ENCODE data around the gene ABCC3. TPM values are rescaled to one million over a fixed set of nuclear protein-coding genes. Genes with fewer than 3 reads are reported as not detected.
"Not testable (repeated sequence)": the region's sequence is repeated elsewhere in the genome, so short reads cannot be mapped to it uniquely, and the experiment has no call there.

Gene ABCC3
- total RNA-seq, 1 donor from 2014 or later = 2.7 TPM

DNA sequence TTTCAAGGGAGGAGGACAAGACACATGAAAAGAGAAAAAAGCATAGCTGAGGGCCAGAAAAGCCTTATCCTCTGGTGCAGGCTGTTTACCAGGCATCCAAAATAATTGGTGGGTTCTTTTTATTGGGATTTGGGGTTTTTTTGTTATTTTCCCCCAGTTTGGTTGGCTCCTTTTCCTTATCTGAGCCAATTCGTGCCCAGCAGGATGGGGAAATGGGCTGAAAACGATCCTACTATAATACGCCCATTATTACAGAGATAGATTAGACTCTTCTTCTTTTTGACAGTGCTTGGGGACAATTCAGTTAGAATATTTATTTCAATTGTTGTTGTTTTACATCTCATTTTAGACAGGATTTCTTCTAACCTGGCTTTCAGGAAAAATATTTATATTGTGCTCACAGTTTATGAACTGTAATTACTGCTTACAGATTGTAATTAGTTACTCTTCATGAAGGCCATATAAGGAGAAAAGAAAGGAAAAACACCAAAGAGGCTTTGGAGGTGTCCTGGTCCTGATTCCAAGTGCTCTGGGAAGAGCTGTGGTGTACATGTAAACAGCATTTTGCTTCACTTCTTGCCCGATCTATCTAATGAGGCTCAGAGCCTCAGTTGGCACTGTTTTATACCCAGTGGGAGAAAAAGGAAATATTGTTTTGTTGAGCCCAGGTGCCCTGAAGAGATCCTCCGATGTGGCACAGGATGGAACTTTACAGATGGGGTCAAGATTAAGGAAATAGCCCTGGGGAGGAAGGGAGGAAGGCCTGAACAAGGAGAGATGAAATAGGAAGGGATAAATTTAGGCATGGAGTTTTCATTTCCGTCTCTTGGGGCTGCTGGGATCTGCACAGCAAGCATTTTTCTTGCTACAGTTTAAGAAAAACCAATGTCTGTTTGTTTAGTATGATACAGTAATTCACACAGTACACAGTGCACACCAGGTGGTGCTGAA lies 73.6 kb downstream of the ABCC3 start:
- DNase-seq = peak; percentile 37

GRCh38 chr17:50709053-50709452 lies 74.4 kb downstream of the ABCC3 start:
- DNase-seq = not testable (repeated sequence)

DNA sequence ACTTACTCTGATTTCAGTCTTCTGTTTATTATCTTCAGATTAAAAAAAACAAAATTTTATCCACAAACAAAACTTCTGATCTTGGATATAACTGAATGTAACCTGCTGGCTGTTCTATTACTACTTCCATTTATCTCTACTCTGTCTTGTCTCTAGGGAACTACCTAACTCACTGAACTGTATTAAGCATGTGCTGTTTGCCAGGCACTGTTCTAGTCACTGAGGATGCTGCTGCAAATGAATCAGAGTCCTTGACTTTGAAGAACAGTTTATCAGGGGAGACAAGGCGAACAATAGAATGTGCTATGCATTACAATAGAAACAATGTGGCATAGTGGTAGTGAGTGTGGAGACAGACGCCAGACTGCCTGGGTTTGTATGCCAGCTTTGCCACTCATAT lies 75.3 kb downstream of the ABCC3 start:
- no peak for DNase-seq

GRCh38 chr17:50710650-50711049 lies 76.0 kb downstream of the ABCC3 start:
- DNase-seq = no peak

DNA sequence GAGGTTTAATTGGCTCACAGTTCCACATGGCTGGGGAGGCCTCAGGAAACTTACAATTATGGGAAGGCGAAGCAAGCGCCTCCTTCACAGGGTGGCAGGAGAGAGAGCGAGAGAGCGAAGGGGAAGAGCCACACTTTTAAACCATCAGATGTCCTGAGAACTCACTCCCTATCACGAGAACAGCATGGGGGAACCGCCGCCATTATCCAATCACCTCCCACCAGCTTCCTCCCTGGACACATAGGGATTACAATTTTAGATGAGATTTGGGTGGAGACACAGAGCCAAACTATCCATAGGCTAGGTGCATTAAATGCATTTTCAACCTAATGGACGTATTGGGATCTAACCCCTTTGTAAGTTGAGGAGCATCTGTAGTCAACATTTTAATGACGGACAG lies 78.0 kb downstream of the ABCC3 start:
- no peak for DNase-seq

- no peak for DNase-seq
Measured at GRCh38 chr17:50715471-50715870, 80.8 kb downstream of the ABCC3 start.

DNA sequence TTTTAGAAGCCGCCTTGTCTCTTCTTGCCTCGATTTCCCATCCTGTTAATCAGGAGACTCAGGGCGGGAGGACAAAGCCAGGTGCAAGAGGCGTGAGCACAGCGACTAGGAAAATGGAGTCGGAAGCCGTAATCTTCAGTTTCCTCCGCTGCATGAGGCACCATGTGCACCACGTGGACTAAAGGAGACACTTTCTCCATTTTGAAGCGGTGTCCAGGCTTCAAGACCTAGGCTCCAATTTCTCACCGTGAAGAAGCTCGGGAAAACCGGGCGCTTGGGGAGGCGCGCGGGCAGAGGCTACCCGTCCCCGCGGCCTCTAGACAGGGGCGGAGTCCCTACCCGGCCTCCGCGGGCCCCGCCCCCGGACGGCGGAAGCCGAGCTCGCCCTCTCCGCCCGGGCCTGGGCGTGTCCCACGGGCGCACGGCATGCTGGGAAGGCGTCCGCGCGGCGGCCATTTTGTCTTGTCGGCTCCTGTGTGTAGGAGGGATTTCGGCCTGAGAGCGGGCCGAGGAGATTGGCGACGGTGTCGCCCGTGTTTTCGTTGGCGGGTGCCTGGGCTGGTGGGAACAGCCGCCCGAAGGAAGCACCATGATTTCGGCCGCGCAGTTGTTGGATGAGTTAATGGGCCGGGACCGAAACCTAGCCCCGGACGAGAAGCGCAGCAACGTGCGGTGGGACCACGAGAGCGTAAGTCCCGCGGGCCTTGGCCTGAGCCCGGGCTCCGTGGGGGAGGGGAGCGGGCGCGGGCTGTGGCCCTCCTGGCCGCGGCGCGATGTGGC lies 84.7 kb downstream of the ABCC3 start, which contains the start of gene LUC7L3:
Gene LUC7L3, plus strand, starts transcription at position 460 of the 780 bp plus-strand sequence. Its CDS starts 130 bp downstream, at position 590.
- peak; percentile 96 for DNase-seq

GRCh38 chr17:50719924-50720794 lies 85.5 kb downstream of the ABCC3 start:
- DNase-seq = peak; percentile 17

- DNase-seq = peak; percentile 27
Measured at GRCh38 chr17:50721194-50722010, 86.7 kb downstream of the ABCC3 start.

DNA sequence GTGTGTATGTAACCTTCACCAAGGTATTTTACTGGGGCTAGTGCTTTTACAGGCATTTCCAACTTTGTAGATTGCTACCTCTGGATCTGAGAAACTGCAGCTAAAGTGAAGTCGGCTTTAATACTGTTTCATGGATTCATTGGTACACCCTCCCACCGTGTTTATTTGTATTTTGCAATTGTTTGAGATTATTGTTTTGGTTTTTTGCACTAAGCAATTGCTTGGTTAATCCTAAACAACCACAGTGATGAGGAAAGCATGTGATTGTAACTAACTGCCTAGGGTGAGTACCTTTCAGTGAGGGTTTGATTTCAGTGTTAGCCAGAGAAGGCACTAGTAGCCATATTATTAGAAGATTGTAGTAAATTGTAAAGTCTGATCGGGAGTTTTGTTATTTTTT lies 88.1 kb downstream of the ABCC3 start:
- no peak for DNase-seq

- not testable (repeated sequence) for DNase-seq
Measured at GRCh38 chr17:50724622-50725021, 89.9 kb downstream of the ABCC3 start.

DNA sequence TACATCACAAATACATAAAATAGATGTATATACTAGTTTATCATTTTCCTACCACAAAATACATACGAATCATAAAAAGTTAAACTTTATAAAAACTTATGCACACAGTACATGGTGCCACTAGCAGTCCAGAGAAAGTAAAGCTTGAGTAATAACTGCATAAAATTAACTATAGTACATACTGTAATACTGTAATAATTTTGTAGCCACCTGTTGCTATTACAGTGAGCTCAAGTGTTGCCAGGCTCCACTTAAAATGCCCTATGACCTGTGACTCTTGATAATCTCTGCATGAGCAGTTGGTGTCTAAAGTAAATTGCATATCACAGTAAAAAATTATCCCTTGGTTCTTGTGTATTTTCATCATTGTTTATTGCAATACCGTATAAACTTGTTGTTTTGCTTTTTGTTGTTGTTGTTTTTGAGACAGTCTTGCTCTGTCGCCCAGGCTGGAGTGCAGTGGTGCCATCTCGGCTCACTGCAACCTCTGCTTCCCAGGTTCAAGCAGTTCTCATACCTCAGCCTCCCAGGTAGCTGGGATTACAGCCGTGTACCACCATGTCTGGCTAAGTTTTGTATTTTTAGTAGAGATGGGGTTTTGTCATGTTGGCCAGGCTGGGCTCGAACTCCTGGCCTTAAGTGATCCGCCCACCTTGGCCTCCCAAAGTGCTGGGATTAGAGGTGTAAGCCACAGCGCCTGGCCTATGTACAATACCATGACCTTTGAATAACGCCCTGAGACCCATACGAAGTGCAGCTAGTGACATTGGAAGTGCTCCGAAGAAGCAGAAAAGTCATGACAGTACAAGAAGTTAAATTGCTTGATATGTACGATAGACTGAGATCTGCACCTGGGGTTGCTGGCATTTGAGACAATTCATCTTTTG lies 91.3 kb downstream of the ABCC3 start:
- DNase-seq = no peak

- no peak for DNase-seq
Measured at GRCh38 chr17:50728112-50728429, 93.4 kb downstream of the ABCC3 start.

DNA sequence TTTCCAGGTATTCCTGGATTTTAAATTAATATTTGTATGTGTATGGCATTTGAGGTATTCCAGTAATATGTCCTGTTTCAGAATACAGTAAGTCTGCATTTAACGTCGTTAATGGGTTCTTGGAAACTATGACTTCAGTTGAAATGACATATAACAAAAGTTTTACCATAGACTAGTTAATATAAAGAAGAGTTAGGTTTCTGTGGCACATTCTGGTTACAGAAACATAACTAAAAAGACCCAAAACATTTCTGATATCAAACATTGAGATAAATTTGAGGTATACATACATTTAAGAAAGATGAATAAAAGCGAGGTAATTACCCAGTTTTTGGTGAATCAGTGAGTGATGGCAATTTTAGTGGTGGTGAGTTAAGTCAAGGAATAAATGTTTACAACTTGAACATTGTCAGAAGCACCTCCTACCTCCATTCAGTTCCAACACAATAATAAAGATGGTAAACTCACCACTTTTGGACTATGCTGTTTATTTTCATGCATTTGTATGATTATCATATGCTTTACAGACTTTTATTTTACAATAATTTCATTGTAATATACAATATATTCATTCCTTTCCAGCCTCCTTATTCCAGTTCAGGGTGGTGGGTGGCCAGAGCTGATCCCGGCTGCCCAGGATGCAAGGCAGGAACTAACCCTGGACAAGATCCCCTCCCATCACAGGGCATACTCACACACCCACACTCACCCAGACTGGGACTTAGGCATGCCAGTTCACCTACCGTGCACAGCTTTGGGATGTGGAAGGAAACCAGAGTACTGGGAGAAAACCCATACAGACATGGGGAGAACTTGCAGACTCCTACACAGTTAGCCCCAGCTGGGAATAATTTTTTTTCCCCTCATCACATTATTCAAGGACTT lies 94.4 kb downstream of the ABCC3 start:
- no peak for DNase-seq

DNA sequence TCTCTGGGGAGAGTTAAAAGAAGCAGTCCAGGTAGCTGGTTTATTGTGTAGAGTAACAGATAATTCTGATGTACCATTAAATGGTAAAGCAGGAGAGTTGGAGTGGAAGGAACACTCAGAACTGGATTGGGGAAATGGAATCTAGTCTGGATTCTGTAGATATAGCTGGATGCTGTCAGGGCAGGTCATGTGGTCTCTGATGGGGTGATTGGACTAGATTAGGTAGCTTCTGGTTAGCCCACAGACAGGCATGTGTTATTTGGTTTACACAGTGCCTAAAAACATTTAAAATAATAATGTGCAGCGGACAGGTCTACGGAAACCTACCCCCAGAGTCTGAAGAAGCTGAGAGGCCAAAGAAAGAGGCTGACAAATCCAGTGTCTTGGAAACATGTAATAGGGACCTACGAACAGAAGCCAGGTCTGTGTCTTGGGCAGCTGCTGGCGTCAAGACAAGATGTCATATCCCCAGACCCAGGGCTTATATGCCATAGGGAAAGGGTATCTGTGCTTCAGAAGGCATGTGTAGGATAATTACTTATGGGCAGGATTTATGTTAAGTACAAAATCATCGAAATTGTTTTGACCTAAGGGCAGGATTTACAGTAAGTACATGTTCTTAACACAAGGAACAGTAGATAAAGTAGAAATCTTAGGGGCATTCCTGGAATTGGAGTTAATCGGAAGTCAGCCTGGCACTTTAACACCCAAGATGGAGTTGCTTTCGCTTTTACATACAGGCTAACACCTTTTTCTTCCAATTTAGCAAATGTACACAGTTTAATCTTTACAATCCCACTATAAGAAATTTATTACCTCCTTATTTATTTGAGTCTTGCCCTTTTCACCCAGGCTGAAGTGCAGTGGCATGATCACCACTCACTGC lies 97.1 kb downstream of the ABCC3 start:
- no peak for DNase-seq

GRCh38 chr17:50735287-50735686 lies 100.6 kb downstream of the ABCC3 start:
- DNase-seq = no peak

GRCh38 chr17:50737118-50737698 lies 102.5 kb downstream of the ABCC3 start:
- DNase-seq = no peak

- DNase-seq = no peak
Measured at GRCh38 chr17:50739098-50739497, 104.4 kb downstream of the ABCC3 start.
